Skin epidermis (tissue), 12 donors: Measurements from ENCODE around the gene CDK9.
A peak's percentile ranks its signal among the peaks of the same experiment; 100 is the strongest.
"Not testable (repeated sequence)": the region's sequence is repeated elsewhere in the genome, so short reads cannot be mapped to it uniquely, and the experiment has no call there.

Source experiments
- H3K27ac ChIP-seq, 21 experiments: fragments of 200-600 bp; sonication (generic) in 11 of 21; one replicate each; pipeline ENCODE4 v1.5.0; 2020; ENCODE audit warnings: mild to moderate bottlenecking in 3 of 21, inconsistent platforms in 2 of 21, moderate library complexity in 2 of 21
- H3K4me3 ChIP-seq, 7 experiments: fragments of 200-600 bp; sonication (generic) in 2 of 7; one replicate each; pipeline ENCODE4 v1.5.0; 2020; ENCODE audit warnings: inconsistent platforms in 2 of 7, mild to moderate bottlenecking in 2 of 7, moderate library complexity in 1 of 7

Gene CDK9

GRCh38 chr9:127814619-127815511, 29.0 kb downstream of the CDK9 start:
- H3K27ac ChIP-seq: no peak overlapping the region
- H3K4me3 ChIP-seq: no peak overlapping the region

- no peak overlapping the region for H3K27ac ChIP-seq
Observed at GRCh38 chr9:127815512-127816361, 29.9 kb downstream of the CDK9 start.

GRCh38 chr9:127816362-127816725, 30.5 kb downstream of the CDK9 start:
- H3K27ac ChIP-seq: peak overlapping the region in 1 of 21 experiments; percentile 34

More at GRCh38 chr9:127815512-127816361, 29.9 kb downstream of the CDK9 start:
- no peak overlapping the region for H3K4me3 ChIP-seq

GRCh38 chr9:127816728-127817127, 30.9 kb downstream of the CDK9 start:
- H3K4me3 ChIP-seq: no peak overlapping the region

More at GRCh38 chr9:127816362-127816725, 30.5 kb downstream of the CDK9 start:
- no peak overlapping the region for H3K4me3 ChIP-seq

GRCh38 chr9:127817881-127818434, 32.1 kb downstream of the CDK9 start:
- Histone ChIP-seq H3K4me3 (no peak overlapping the region), H3K27ac (no peak overlapping the region)

More at GRCh38 chr9:127816728-127817127, 30.9 kb downstream of the CDK9 start:
- H3K27ac ChIP-seq: peak overlapping the region in 1 of 21 experiments; percentile 34

GRCh38 chr9:127818574-127818973, 32.7 kb downstream of the CDK9 start:
- H3K4me3 ChIP-seq: no peak overlapping the region
- H3K27ac ChIP-seq: no peak overlapping the region

- no peak overlapping the region for H3K27ac ChIP-seq
- no peak overlapping the region for H3K4me3 ChIP-seq
Observed at GRCh38 chr9:127822108-127822507, 36.3 kb downstream of the CDK9 start.

- H3K27ac ChIP-seq: no peak overlapping the region
- no peak overlapping the region for H3K4me3 ChIP-seq
Observed at GRCh38 chr9:127825319-127826051, 39.7 kb downstream of the CDK9 start.

- H3K4me3 ChIP-seq: no peak overlapping the region
- peak overlapping the region in 1 of 21 experiments; percentile 42 for H3K27ac ChIP-seq
Observed at GRCh38 chr9:127826253-127826913, 40.5 kb downstream of the CDK9 start.

GRCh38 chr9:127828262-127829031, 42.6 kb downstream of the CDK9 start:
- Histone ChIP-seq H3K27ac (peak overlapping the region in 20 of 21 experiments; percentile 18 to 86 (median 72)), H3K4me3 (peak overlapping the region in 2 of 7 experiments; percentile 3 to 13)

- Histone ChIP-seq H3K4me3 (no peak overlapping the region), H3K27ac (peak overlapping the region in 18 of 21 experiments; percentile 17 to 86 (median 74))
Observed at GRCh38 chr9:127829205-127829906, 43.5 kb downstream of the CDK9 start.

GRCh38 chr9:127832248-127832647, 46.4 kb downstream of the CDK9 start:
- peak overlapping the region in 2 of 21 experiments; percentile 7 to 71 for H3K27ac ChIP-seq
- no peak overlapping the region for H3K4me3 ChIP-seq

- Histone ChIP-seq H3K4me3 (no peak overlapping the region), H3K27ac (peak overlapping the region in 16 of 21 experiments; percentile 13 to 88 (median 56))
Observed at GRCh38 chr9:127833555-127833954, 47.7 kb downstream of the CDK9 start.

- Histone ChIP-seq H3K27ac (peak overlapping the region in 20 of 21 experiments; percentile 49 to 92 (median 86)), H3K4me3 (no peak overlapping the region)
Observed at GRCh38 chr9:127835991-127836516, 50.2 kb downstream of the CDK9 start.

- not testable (repeated sequence) for H3K4me3 ChIP-seq
- peak overlapping the region in 20 of 21 experiments; percentile 49 to 92 (median 86) for H3K27ac ChIP-seq
Observed at GRCh38 chr9:127836561-127836960, 50.7 kb downstream of the CDK9 start.

GRCh38 chr9:127837346-127837745, 51.5 kb downstream of the CDK9 start:
- Histone ChIP-seq H3K4me3 (no peak overlapping the region), H3K27ac (peak overlapping the region in 18 of 21 experiments; percentile 70 to 92 (median 87))
